NK-92 (cell line): ENCODE data around the gene JUN.
A peak's percentile ranks its signal among the peaks of the same experiment; 100 is the strongest.

ENCODE experiments used
- DNase-seq: peaks from one replicate; lab custom pipeline; 2025; ENCODE audit not compliant: unreplicated experiment; lab: John Stamatoyannopoulos, UW

The JUN gene

GRCh38 chr1:58784758-58785441, 1.1 kb upstream of the JUN start:
- peak; percentile 47 for DNase-seq

- DNase-seq = no peak
These were observed 506 bp downstream of the JUN start for GRCh38 chr1:58783090-58783992.

- no peak for DNase-seq
These were observed 1.4 kb downstream of the JUN start for GRCh38 chr1:58782178-58783089.

GRCh38 chr1:58781541-58782177, 2.2 kb downstream of the JUN start:
- DNase-seq = no peak

GRCh38 chr1:58780836-58781452, 2.9 kb downstream of the JUN start:
- DNase-seq = no peak

GRCh38 chr1:58780411-58780810, 3.4 kb downstream of the JUN start:
- DNase-seq = no peak

GRCh38 chr1:58779801-58780382, 4.0 kb downstream of the JUN start:
- DNase-seq = no peak

GRCh38 chr1:58779059-58779754, 4.6 kb downstream of the JUN start:
- no peak for DNase-seq

GRCh38 chr1:58778385-58779000, 5.4 kb downstream of the JUN start:
- DNase-seq = no peak

GRCh38 chr1:58774027-58774426, 9.8 kb downstream of the JUN start:
- no peak for DNase-seq

GRCh38 chr1:58773406-58773840, 10.4 kb downstream of the JUN start:
- DNase-seq = no peak

GRCh38 chr1:58769809-58770320, 14.0 kb downstream of the JUN start:
- DNase-seq = no peak

GRCh38 chr1:58768971-58769808, 14.7 kb downstream of the JUN start:
- DNase-seq = no peak

- no peak for DNase-seq
These were observed 15.6 kb downstream of the JUN start for GRCh38 chr1:58768191-58768731.

- DNase-seq = no peak
These were observed 16.7 kb downstream of the JUN start for GRCh38 chr1:58767143-58767542.

GRCh38 chr1:58765441-58765840, 18.4 kb downstream of the JUN start:
- no peak for DNase-seq

- DNase-seq = no peak
These were observed 18.8 kb downstream of the JUN start for GRCh38 chr1:58765006-58765405.
